Measurements from ENCODE around the gene TMEM184B. TPM values are rescaled to one million over a fixed set of nuclear protein-coding genes. Genes with fewer than 3 reads are reported as not detected.

Gene TMEM184B
- total RNA-seq, 3 donors from 2014 or later (not counting 1 experiment from before 2014, with no cell fraction given) = 58.1 to 72.5 (median 68.6) TPM

DNA sequence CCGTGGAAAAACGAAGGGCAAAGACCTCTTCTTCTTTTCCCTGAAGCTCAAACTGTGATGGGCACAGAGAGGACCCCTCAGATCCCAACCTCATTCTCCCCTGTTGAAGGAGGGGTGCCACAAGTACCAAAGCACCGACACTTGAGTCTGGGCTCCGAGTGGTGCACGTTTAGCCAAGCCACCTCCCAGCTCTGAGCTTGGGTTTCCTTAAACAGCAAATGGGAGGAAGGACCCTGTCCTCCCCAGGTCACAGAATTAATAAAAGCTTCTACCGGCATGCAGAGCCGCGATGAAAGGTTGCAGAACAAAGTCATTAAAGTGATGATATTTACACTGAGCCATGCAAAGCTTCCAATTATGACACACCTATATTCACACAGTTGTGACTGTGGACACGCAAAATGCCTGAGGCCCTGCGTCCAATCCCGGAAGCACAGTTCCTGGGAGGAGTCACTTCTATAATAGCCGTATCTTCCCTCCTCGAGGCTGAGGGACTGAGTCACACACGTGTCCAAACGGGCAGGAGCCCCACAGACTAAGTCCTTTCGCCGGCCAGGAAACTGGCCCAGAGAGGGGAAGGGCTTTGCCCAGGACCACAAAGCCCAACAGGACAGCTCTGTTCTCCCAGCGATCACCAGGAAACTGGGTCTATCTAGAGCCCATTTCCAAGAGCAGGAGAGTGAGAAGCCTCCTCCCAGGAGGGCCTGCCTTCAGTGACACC, 45.3 kb upstream of the TMEM184B start:
- no peaks in the 10 kb centered on the region for H3K9me3 ChIP-seq (ENCODE audit: control insufficient read depth, insufficient read depth, low read length)
- intact Hi-C loops (cut with micrococcal nuclease) = loop anchor here (2.0 to 10.0 kb wide), 2 partner anchors 45 to 113 kb away; partner anchors contain the start of genes MAFF and TMEM184B
- ATAC-seq (no peak), DNase-seq (peak in 1 of 2 donors; percentile 24)
- Mint-ChIP-seq H3K27me3 (ENCODE audit: low read depth in 2 of 2) (no peaks in the 10 kb centered on the region), H3K4me3 (peak overlapping the region; percentile 77), H3K36me3 (no peaks in the 10 kb centered on the region), H3K27ac (peak overlapping the region; percentile 68 to 95), H3K4me1 (peaks cover 33 to 43% of the 10 kb centered on the region in 2 donors), H3K9me3 (no peaks in the 10 kb centered on the region)
- 53% methylated on average over 18 of the region's 18 CpGs for WGBS (ENCODE audit: insufficient coverage)
- no peaks in the 10 kb centered on the region for H3K36me3 ChIP-seq (ENCODE audit: control insufficient read depth, insufficient read depth, low read length)
- no peak overlapping the region for H3K4me3 ChIP-seq (ENCODE audit: low read length)
- peak overlapping the region; percentile 89 for H3K27ac ChIP-seq (ENCODE audit: low read length)
- peaks cover 48% of the 10 kb centered on the region for H3K4me1 ChIP-seq (ENCODE audit: control insufficient read depth, insufficient read depth, low read length)
- H3K27me3 ChIP-seq (ENCODE audit: control insufficient read depth, insufficient read depth, low read length) = no peaks in the 10 kb centered on the region
- TF ChIP-seq, protein P1, sequence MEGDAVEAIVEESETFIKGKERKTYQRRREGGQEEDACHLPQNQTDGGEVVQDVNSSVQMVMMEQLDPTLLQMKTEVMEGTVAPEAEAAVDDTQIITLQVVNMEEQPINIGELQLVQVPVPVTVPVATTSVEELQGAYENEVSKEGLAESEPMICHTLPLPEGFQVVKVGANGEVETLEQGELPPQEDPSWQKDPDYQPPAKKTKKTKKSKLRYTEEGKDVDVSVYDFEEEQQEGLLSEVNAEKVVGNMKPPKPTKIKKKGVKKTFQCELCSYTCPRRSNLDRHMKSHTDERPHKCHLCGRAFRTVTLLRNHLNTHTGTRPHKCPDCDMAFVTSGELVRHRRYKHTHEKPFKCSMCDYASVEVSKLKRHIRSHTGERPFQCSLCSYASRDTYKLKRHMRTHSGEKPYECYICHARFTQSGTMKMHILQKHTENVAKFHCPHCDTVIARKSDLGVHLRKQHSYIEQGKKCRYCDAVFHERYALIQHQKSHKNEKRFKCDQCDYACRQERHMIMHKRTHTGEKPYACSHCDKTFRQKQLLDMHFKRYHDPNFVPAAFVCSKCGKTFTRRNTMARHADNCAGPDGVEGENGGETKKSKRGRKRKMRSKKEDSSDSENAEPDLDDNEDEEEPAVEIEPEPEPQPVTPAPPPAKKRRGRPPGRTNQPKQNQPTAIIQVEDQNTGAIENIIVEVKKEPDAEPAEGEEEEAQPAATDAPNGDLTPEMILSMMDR (IDR thresholded peaks at IDR 0.05) = no peak

DNA sequence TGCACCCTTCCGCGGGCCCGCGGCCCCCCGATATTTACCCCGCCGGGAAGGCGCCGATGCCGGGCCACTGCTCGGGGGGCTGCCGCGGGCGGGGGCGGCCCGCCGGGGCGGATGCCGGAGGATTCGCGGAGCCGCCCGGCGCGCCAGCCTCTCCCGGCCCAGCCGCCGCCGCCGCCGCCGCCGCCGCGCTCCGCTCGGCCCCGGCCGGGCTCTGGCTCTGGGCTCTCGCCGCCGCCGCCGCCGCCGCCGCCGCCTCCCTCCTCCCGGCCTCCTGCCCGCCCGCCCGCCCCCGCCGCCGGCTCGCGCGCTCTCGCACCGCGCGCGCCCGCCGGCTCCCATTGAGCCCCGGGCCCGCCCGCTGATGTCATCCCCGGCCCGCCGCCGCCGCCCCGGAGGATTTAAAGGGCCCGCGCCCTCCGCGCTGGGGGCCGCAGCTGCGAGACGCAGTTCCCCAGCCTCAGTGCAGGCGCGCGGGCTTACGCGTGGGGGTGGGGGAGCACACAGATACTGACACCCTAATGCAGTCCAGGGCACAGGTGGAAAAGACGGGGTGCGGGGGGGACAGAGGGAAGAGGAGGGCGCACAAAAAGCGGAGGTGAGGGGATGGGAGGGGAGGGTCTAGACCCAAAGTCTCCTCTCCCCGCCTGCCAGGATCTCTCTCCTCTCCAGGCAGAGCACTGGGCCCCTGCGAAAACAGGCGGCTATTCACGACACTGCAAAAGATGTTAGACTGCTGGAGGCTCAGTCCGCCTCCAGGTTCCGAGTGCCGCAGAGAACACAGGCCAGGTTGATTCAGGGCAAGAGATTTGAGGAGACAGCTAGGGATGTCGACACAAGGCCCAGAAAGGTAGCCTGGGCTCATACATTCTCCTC, 44.5 kb upstream of the TMEM184B start, which contains the start of gene CSNK1E:
Gene CSNK1E, minus strand, starts transcription at position 312 of the 873 bp plus-strand sequence. CDS start 3,276 bp downstream, outside the sequence.
- no peaks in the 10 kb centered on the region for H3K27me3 Mint-ChIP-seq (ENCODE audit: low read depth in 2 of 2)
- intact Hi-C loops (cut with micrococcal nuclease) = loop anchor here (2.0 to 10.0 kb wide), 2 partner anchors 45 to 113 kb away; partner anchors contain the start of genes MAFF and TMEM184B

DNA sequence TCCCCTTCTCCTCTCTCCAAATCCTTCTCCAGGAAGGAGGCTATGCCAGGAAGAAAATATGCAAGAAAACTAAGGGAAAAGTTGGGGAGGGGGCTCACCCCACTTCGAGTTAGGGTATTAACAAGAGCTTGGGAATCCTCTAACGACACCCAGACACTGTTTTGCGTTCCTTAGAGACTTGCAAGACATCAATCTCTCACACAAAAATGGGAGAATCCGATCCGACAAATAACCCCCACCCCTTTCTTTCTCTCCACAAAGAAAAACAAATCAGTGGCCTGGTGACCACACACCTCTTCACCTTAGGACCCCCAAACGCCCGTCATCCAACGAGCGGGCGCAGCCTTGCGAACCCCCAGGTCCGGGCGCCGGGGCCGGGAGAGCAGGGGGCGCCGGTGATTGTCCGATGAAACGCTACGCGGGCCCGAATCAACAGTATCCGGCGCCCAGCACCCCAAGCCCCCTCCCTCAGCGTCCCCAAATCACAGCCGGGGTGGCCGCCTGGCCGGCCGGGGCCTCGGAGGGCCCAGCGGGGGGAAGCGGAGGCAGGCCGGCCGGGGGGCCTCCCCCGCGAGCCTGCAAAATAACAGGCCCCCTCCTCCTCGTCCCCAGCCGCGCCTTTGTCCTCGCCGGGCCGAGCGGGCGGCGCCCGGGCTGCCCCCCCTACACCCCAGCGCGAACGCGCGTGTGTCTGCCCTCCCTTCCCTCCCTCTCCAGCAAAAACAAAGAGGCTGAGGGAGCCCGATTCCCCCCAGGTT, 43.7 kb upstream of the TMEM184B start:
- no peaks in the 10 kb centered on the region for H3K36me3 ChIP-seq (ENCODE audit: control insufficient read depth, insufficient read depth, low read length)
- DNase-seq (peak; percentile 64 to 80), ATAC-seq (peak; percentile 69 to 84 (median 73))
- no peaks in the 10 kb centered on the region for H3K27me3 Mint-ChIP-seq (ENCODE audit: low read depth in 2 of 2)
- H3K36me3 Mint-ChIP-seq = no peaks in the 10 kb centered on the region
- peak overlapping the region; percentile 88 to 95 for H3K27ac Mint-ChIP-seq
- WGBS (ENCODE audit: insufficient coverage) = 1% methylated on average over 51 of the region's 52 CpGs
- no peaks in the 10 kb centered on the region for H3K9me3 ChIP-seq (ENCODE audit: control insufficient read depth, insufficient read depth, low read length)
- TF ChIP-seq, protein P1 (IDR thresholded peaks at IDR 0.05) = no peak
- H3K27me3 ChIP-seq (ENCODE audit: control insufficient read depth, insufficient read depth, low read length) = no peaks in the 10 kb centered on the region
- H3K4me1 ChIP-seq (ENCODE audit: control insufficient read depth, insufficient read depth, low read length) = peaks cover 51% of the 10 kb centered on the region
- intact Hi-C loops (cut with micrococcal nuclease) = loop anchor here (2.0 to 10.0 kb wide), 2 partner anchors 44 to 112 kb away; partner anchors contain the start of genes MAFF and TMEM184B
- no peaks in the 10 kb centered on the region for H3K9me3 Mint-ChIP-seq
- H3K4me1 Mint-ChIP-seq = peaks cover 45 to 59% of the 10 kb centered on the region in 2 donors
- peak overlapping the region; percentile 90 for H3K4me3 Mint-ChIP-seq
- H3K27ac ChIP-seq (ENCODE audit: low read length) = peak overlapping the region; percentile 79
- H3K4me3 ChIP-seq (ENCODE audit: low read length) = peak overlapping the region; percentile 44

More for the DNA sequence above, 44.5 kb upstream of the TMEM184B start, which contains the start of gene CSNK1E:
- Mint-ChIP-seq H3K4me3 (peak within 1 kb of the TSS; percentile 90), H3K9me3 (no peaks in the 10 kb centered on the region), H3K4me1 (peaks cover 39 to 51% of the 10 kb centered on the region in 2 donors), H3K36me3 (no peaks in the 10 kb centered on the region), H3K27ac (peak within 1 kb of the TSS; percentile 88 to 95)
- peak; percentile 74 to 83 for DNase-seq
- Histone ChIP-seq H3K27ac (ENCODE audit: low read length) (peak within 1 kb of the TSS; percentile 89), H3K4me1 (ENCODE audit: control insufficient read depth, insufficient read depth, low read length) (peaks cover 51% of the 10 kb centered on the region), H3K9me3 (ENCODE audit: control insufficient read depth, insufficient read depth, low read length) (no peaks in the 10 kb centered on the region), H3K36me3 (ENCODE audit: control insufficient read depth, insufficient read depth, low read length) (no peaks in the 10 kb centered on the region), H3K27me3 (ENCODE audit: control insufficient read depth, insufficient read depth, low read length) (no peaks in the 10 kb centered on the region), H3K4me3 (ENCODE audit: low read length) (peak within 1 kb of the TSS; percentile 51)
- peak; percentile 64 to 80 (median 70) for ATAC-seq
- TF ChIP-seq, protein P1 (IDR thresholded peaks at IDR 0.05) = no peak
- 3% methylated on average over 98 of the region's 98 CpGs for WGBS (ENCODE audit: insufficient coverage)
